Upper lobe of right lung (tissue), 1 donor: Measurements from ENCODE around the gene B4GALNT1. TPM values are rescaled to one million over a fixed set of nuclear protein-coding genes. Genes with fewer than 3 reads are reported as not detected.
"Not testable (repeated sequence)": the region's sequence is repeated elsewhere in the genome, so short reads cannot be mapped to it uniquely, and the experiment has no call there.

Source experiments
- ATAC-seq: fragments of 200-7000 bp; cut with Tn5 transposase; one replicate; pipeline ENCODE4 v1.9.1; 2020; ENCODE audit warnings: mild to moderate bottlenecking, moderate library complexity
- DNase-seq: peaks from one replicate; pipeline ENCODE4 v3.0.0-alpha.2; 2020
- H3K27ac ChIP-seq: fragments of 200-600 bp; one replicate; pipeline ENCODE4 v1.8.0; 2022
- H3K27me3 ChIP-seq: fragments of 200-600 bp; one replicate; pipeline ENCODE4 v1.8.0; 2022; ENCODE audit warnings: mild to moderate bottlenecking
- H3K36me3 ChIP-seq: fragments of 200-600 bp; one replicate; pipeline ENCODE4 v1.8.0; 2022
- H3K4me1 ChIP-seq: fragments of 200-600 bp; one replicate; pipeline ENCODE4 v1.8.0; 2022
- H3K4me3 ChIP-seq: fragments of 200-600 bp; one replicate; pipeline ENCODE4 v1.8.0; 2022; ENCODE audit warnings: mild to moderate bottlenecking
- H3K9me3 ChIP-seq: fragments of 200-600 bp; one replicate; pipeline ENCODE4 v1.8.0; 2022
- intact Hi-C: fragments of 100-400 bp; cut with DNase I; formaldehyde crosslinking; loops from one replicate; pipeline ENCODE4 v1.11.0; 2022
- total RNA-seq: library from RNA; stranded (reverse); fragmentation: NEBNext Ultra II Directional; extraction: Animal tissue kit (Norgen Biotek cat#: 25700); gene quantifications from one replicate; pipeline ENCODE4 v1.2.1, GENCODE V29; 2021
- TF ChIP-seq, protein P1 (sequence below): fragments of 200-600 bp; IDR thresholded peaks from one replicate; pipeline ENCODE4 v1.8.0; 2022; ENCODE audit warnings: antibody characterized with exemption
- donor health status: DM: no; HTN: yes; CAD: no; lungs with severe emphysema.

Gene B4GALNT1
- total RNA-seq, 1 donor from 2014 or later: 0.93 TPM

GRCh38 chr12:57655541-57656240 lies 22.7 kb upstream of the B4GALNT1 start:
- no peaks in the 10 kb centered on the region for H3K4me1 ChIP-seq
- H3K27me3 ChIP-seq: no peaks in the 10 kb centered on the region
- TF ChIP-seq, protein P1, sequence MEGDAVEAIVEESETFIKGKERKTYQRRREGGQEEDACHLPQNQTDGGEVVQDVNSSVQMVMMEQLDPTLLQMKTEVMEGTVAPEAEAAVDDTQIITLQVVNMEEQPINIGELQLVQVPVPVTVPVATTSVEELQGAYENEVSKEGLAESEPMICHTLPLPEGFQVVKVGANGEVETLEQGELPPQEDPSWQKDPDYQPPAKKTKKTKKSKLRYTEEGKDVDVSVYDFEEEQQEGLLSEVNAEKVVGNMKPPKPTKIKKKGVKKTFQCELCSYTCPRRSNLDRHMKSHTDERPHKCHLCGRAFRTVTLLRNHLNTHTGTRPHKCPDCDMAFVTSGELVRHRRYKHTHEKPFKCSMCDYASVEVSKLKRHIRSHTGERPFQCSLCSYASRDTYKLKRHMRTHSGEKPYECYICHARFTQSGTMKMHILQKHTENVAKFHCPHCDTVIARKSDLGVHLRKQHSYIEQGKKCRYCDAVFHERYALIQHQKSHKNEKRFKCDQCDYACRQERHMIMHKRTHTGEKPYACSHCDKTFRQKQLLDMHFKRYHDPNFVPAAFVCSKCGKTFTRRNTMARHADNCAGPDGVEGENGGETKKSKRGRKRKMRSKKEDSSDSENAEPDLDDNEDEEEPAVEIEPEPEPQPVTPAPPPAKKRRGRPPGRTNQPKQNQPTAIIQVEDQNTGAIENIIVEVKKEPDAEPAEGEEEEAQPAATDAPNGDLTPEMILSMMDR: no peak
- intact Hi-C loops: no loop called here
- no peak for ATAC-seq
- no peaks in the 10 kb centered on the region for H3K36me3 ChIP-seq
- no peak for DNase-seq
- H3K4me3 ChIP-seq: no peak overlapping the region
- H3K9me3 ChIP-seq: no peaks in the 10 kb centered on the region
- H3K27ac ChIP-seq: no peak overlapping the region

DNA sequence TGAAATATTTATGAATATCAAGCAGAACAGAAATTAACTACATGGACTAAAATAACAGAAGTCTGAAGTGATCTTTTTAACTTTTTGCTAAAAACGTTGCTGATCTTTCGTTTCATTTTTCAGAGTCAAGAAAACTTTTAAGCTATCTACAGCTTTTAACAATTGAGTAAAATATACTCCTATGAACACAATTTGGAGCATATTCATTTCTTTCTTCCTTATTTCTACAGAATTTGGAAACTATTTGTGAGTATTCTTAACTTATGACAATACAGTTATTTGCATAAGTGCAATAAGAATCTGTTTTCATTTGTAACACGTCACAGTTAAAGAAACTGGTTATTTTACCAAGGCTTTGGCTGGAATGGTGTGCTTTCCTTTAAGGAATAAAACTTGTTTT lies 21.0 kb upstream of the B4GALNT1 start:
- Histone ChIP-seq H3K36me3 (no peaks in the 10 kb centered on the region), H3K9me3 (no peaks in the 10 kb centered on the region), H3K27me3 (no peaks in the 10 kb centered on the region), H3K4me1 (no peaks in the 10 kb centered on the region), H3K27ac (no peak overlapping the region), H3K4me3 (no peak overlapping the region)
- ATAC-seq (no peak), DNase-seq (no peak)
- intact Hi-C loops: no loop called here
- TF ChIP-seq, protein P1: no peak

DNA sequence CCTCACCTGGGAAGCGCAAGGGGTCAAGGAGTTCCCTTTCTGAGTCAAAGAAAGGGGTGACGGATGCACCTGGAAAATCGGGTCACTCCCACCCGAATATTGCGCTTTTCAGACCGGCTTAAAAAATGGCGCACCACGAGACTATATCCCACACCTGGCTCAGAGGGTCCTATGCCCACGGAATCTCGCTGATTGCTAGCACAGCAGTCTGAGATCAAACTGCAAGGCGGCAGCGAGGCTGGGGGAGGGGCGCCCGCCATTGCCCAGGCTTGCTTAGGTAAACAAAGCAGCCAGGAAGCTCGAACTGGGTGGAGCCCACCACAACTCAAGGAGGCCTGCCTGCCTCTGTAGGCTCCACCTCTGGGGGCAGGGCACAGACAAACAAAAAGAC lies 13.7 kb upstream of the B4GALNT1 start:
- H3K4me1 ChIP-seq, H3K9me3 ChIP-seq, H3K27ac ChIP-seq, DNase-seq, H3K4me3 ChIP-seq, ATAC-seq, intact Hi-C loops, H3K36me3 ChIP-seq: not testable (repeated sequence)
- H3K27me3 ChIP-seq: peaks cover 13% of the 10 kb centered on the region

- H3K9me3 ChIP-seq, H3K4me3 ChIP-seq, intact Hi-C loops, H3K27ac ChIP-seq, DNase-seq, H3K36me3 ChIP-seq, ATAC-seq, H3K4me1 ChIP-seq: not testable (repeated sequence)
- peaks cover 14% of the 10 kb centered on the region for H3K27me3 ChIP-seq
Observed at GRCh38 chr12:57645990-57646658, 13.1 kb upstream of the B4GALNT1 start.

- DNase-seq (no peak), ATAC-seq (no peak)
- peaks cover 31% of the 10 kb centered on the region for H3K27me3 ChIP-seq
- H3K27ac ChIP-seq: no peak overlapping the region
- intact Hi-C loops: no loop called here
- no peak overlapping the region for H3K4me3 ChIP-seq
- no peaks in the 10 kb centered on the region for H3K36me3 ChIP-seq
- no peaks in the 10 kb centered on the region for H3K9me3 ChIP-seq
- H3K4me1 ChIP-seq: no peaks in the 10 kb centered on the region
- TF ChIP-seq, protein P1: no peak
Observed at GRCh38 chr12:57641699-57642442, 8.9 kb upstream of the B4GALNT1 start.

- H3K4me3 ChIP-seq: no peak overlapping the region
- H3K4me1 ChIP-seq: no peaks in the 10 kb centered on the region
- H3K36me3 ChIP-seq: no peaks in the 10 kb centered on the region
- ATAC-seq (no peak), DNase-seq (no peak)
- H3K9me3 ChIP-seq: no peaks in the 10 kb centered on the region
- intact Hi-C loops: no loop called here
- H3K27me3 ChIP-seq: peaks cover 38% of the 10 kb centered on the region
- no peak overlapping the region for H3K27ac ChIP-seq
- TF ChIP-seq, protein P1: no peak
Observed at GRCh38 chr12:57640175-57641042, 7.4 kb upstream of the B4GALNT1 start.
